ENCODE results near the gene KLRK1.
A peak's percentile ranks its signal among the peaks of the same experiment; 100 is the strongest.
"Not testable (repeated sequence)": the region's sequence is repeated elsewhere in the genome, so short reads cannot be mapped to it uniquely, and the experiment has no call there.

KLRK1 gene

DNA sequence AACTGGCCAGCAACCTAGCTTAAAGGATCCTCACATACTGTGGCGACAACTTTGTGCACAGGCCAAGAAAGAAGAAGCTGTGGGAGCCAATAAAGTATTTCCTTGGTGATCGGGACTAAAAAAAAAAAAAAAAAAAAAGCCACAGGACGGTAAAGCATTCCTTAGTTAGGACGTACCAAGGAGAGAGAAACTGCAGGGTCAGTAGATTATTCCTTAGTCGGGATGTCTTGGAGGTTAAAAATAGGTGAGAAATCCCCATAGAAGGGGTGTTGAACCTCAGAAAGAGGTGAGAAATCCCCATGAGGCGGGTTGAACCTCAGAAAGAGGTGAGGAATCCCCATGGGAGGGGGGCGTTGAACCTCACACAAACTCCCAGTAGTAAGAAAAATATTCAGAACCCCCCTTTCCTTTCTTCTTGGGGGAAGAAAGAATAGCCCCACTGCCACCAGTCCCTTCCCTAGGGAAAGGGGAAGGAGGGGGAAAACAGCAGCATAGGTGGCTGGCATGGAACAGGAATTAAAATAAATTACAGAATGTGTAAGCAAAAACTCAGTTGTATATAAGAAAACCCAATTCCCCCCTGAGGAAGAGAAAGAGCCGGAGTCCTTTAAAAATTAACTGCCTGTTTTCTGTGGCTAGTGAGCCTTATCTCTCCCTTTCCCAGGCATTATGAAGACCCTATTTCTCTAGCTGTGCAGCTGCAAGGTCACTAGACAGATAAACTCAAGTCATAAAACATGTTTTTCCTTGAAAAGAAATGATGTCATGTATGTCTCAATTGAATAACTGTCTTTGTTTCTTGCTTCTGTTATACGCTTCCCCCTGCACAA lies 26.8 kb downstream of the KLRK1 start:
- no peak for DNase-seq (ENCODE audit: low read depth)

- DNase-seq (ENCODE audit: low read depth): no peak
These were observed 27.5 kb downstream of the KLRK1 start for GRCh38 chr12:10362325-10362724.

DNA sequence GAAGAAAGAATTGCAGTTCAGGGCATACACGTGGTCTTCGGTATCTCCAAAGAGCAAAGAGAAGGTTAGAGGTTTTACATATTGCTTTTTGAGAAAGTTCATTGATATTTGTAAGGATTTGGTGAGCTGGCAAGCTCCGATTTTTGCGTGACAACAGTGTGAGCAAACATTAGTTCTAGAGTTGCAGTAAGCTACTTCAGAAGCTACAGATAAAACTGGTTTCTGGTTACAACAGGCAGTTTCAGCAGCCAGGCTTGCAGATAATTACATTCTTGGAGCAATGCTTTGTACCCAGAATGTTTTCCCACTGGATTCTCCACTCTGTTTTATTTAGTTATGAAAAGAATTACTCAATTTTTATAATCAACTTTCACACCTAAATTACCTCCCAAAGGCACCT lies 28.2 kb downstream of the KLRK1 start:
- DNase-seq (ENCODE audit: low read depth): no peak

GRCh38 chr12:10361084-10361483 lies 28.8 kb downstream of the KLRK1 start:
- no peak for DNase-seq (ENCODE audit: low read depth)

DNA sequence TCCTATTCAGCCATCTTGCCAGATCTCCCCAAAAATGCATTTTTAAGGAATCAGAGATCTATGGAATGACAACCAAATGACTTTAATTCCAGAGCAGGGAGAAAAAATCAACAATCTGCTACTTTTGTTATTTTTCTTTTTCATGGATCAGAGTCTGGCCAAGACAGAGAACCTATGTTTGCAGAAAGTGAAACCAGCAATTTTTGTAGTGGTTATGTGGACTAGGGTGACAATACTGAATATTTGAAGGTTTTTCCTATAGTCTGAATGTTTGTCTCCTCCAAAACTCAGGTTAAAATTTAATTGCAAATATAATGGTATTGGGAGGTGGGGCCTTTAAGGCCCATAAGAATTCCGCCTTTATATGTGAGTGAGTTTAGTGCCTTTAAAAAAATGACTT lies 30.9 kb downstream of the KLRK1 start:
- DNase-seq (ENCODE audit: low read depth): no peak

GRCh38 chr12:10358131-10358530 lies 31.7 kb downstream of the KLRK1 start:
- DNase-seq (ENCODE audit: low read depth): no peak

GRCh38 chr12:10354502-10354901 lies 35.3 kb downstream of the KLRK1 start:
- no peak for DNase-seq (ENCODE audit: low read depth)

- no peak for DNase-seq (ENCODE audit: low read depth)
These were observed 35.8 kb downstream of the KLRK1 start for GRCh38 chr12:10354071-10354470.

GRCh38 chr12:10351457-10351856 lies 38.4 kb downstream of the KLRK1 start:
- DNase-seq (ENCODE audit: low read depth): not testable (repeated sequence)

DNA sequence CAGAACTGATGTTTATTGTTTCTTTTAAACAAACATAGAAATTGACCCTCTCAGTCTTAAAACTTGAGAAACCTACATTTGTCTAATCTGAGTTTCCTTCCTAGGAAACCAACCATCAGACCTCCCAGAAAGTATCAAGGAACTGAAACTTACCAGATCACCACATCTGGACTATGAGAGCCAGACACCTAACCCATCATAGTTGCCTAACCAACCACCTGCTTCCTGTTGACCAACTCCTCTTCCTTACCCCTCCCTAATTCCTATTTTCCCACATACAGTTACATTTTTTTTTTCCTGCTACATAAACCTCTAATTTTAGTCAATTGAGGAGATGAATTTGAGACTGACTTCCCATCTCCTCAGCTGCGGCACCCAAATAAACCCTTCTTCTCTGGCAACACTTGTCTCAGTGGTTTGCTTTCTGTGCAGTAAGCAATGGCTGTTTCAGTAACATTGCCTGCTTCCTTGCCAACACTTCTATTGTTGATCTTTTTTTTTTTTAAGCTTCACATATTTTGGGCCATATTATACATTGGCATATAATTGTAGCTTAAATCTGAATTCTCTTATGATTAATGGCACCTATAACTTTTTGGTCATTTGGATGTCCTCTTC lies 47.8 kb downstream of the KLRK1 start:
- DNase-seq (ENCODE audit: low read depth): no peak

- DNase-seq (ENCODE audit: low read depth): not testable (repeated sequence)
These were observed 48.9 kb downstream of the KLRK1 start for GRCh38 chr12:10340946-10341345.

DNA sequence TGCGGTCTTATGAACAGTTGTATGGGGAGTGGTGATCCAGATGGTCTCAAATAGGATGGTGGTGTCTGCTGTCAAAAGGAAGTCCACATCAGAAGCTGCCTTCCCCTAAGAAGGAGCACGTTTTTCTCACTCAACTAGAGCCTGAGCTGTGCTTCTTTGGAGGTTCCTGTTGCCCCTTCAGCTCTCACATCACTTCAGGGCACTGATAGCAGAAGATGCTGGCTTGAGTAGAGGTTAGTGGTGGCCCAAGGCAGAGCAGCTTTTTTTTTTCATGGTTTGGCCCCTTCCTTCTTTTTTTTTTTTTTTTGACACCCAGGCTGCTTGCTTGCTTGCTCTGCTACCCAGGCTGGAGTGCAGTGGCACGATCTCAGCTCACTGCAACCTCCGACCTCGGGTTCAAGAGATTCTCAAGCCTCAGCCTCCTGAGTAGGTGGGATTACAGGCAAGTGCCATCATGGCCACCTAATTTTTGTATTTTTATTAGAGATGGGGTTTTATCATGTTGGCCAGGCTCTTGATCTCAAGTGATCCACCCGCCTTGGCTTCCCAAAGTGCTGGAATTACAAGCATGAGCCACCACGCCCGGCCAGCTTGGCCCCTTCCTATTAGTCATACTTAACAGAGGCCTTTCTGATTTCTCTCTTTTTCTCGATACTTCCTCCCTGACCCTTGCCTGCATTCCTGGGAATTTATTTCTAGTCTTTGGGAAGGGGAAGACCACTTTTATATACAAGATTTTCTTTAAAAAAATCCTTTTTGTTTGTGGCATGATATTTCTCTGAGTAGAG lies 50.6 kb downstream of the KLRK1 start:
- no peak for DNase-seq (ENCODE audit: low read depth)

GRCh38 chr12:10338470-10338869 lies 51.4 kb downstream of the KLRK1 start:
- DNase-seq (ENCODE audit: low read depth): not testable (repeated sequence)

- not testable (repeated sequence) for DNase-seq (ENCODE audit: low read depth)
These were observed 53.6 kb downstream of the KLRK1 start for GRCh38 chr12:10336196-10336595.

DNA sequence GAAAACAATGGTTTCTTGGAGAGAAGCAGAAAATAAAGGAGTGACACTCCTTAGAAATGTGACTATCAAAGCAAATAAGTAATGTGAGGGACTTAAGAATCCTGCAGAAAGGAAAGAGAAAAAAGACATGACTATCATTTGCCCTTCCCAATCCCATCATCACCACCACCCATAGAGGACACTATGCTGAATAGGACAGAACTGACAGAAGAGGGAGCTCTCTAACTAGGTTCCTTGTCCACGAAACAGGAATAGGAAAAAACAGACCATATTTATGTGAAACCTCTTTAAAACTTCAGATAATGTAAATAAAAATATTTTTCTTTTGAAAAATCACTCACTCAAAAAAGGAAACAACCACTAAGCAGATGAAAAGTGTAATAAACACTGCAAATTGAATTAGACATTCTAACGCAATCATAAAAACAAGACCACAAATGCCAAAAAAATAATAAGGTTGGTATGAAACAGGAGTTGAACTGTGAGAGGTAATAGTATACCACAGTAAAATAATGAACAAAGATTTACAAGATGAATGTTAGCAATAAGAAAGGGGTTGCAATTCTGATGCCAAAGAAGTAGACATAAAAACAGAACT lies 58.1 kb downstream of the KLRK1 start:
- DNase-seq (ENCODE audit: low read depth): peak; percentile 20

DNA sequence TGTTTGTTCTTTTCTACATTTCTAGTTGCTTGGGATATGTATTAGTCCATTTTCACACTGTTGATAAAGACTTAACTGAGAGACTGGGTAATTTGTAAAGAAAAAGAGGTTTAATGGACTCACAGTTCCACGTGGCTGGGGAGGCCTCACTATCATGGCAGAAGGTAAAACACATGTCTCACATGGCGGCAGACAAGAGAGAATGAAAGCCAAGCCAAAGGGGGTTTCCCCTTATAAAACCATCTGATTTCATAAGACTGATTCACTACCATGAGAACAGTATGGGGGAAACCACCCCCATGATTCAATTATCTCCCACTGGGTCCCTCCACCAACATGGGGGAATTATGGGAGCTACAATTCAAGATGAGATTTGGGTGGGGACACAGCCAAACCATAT lies 61.1 kb downstream of the KLRK1 start:
- DNase-seq (ENCODE audit: low read depth): not testable (repeated sequence)
